HCT116 (cell line): Measurements from ENCODE around the gene EIF3J. TPM values are rescaled to one million over a fixed set of nuclear protein-coding genes. Genes with fewer than 3 reads are reported as not detected.

ENCODE experiments used
- ATAC-seq: fragments of 200-7000 bp; cut with Tn5 transposase; 2 replicates; pipeline ENCODE4 v1.9.1; 2020; ENCODE audit warnings: mild to moderate bottlenecking, moderate library complexity
- BruUV-seq: library from RNA; stranded (reverse); fragments of 400-500 nt; replicated peaks from 2 replicates; lab custom pipeline; 2021; lab: Mats Ljungman, UMichigan
- CTCF ChIA-PET: fragments of 300-600 bp; sonication (Branson Sonifier 250); formaldehyde crosslinking; loops from one replicate; lab custom pipeline; 2021; ENCODE audit warnings: antibody characterized with exemption; lab: Charles Lee
- POLR2A ChIA-PET: fragments of 300-600, 350-600 bp; sonication (Branson Sonifier 250); formaldehyde crosslinking; loops from one replicate; lab custom pipeline; 2021; ENCODE audit warnings: antibody characterized with exemption; lab: Charles Lee
- RAD21 ChIA-PET, 2 experiments: fragments of 300-600 bp; sonication (Branson Sonifier 250); formaldehyde crosslinking; loops; one replicate each; lab custom pipeline; 2023; ENCODE audit warnings: low total read pairs in 2 of 2; ENCODE audit not compliant: uncharacterized antibody in 2 of 2, unreplicated experiment in 2 of 2, low non-redundant PET in 1 of 2; lab: Charles Lee
- DNase-seq: peaks from one replicate; pipeline ENCODE4 v3.0.0-alpha.2; 2010; ENCODE audit warnings: low read depth, low spot score
- H2AFZ ChIP-seq: fragments of 200-600 bp; shearing (Covaris generic), sonication (generic); 2 replicates; pipeline ENCODE4 v1.6.1; 2017; ENCODE audit warnings: low read depth, mixed run types, mixed read lengths, antibody characterized with exemption, low read length; ENCODE audit not compliant: poor library complexity, severe bottlenecking
- H3K27ac ChIP-seq: 2 replicates; pipeline ENCODE4 v1.5.1; 2012; ENCODE audit warnings: low read depth, low read length
- H3K27me3 ChIP-seq: fragments of 200-600 bp; sonication (generic); 2 replicates; pipeline ENCODE4 v1.6.1; 2016; ENCODE audit warnings: mixed run types, low read length, mixed read lengths; ENCODE audit not compliant: insufficient read depth
- H3K36me3 ChIP-seq, 2 experiments: fragments of 200-500 bp in 1 of 2; fragments of 200-600 bp in 1 of 2; sonication (Bioruptor generic) in 1 of 2; sonication (generic) in 1 of 2; 2 replicates each; pipeline versions ENCODE4 v1.5.1 to v1.6.1; 2014 to 2016; ENCODE audit warnings: low read length in 2 of 2, inconsistent platforms in 1 of 2, mixed read lengths in 1 of 2, mixed run types in 1 of 2; ENCODE audit not compliant: insufficient read depth in 2 of 2, control insufficient read depth in 1 of 2
- H3K4me1 ChIP-seq, 2 experiments: fragments of 200-600 bp in 1 of 2; sonication (generic) in 1 of 2; 2 replicates each; pipeline versions ENCODE4 v1.5.1 to v1.6.1; 2012 to 2017; ENCODE audit warnings: low read length in 2 of 2, inconsistent platforms in 1 of 2, mild to moderate bottlenecking in 1 of 2, mixed read lengths in 1 of 2, mixed run types in 1 of 2, moderate library complexity in 1 of 2; ENCODE audit not compliant: insufficient read depth in 2 of 2, control insufficient read depth in 1 of 2
- H3K4me2 ChIP-seq: fragments of 200-600 bp; sonication (generic); 2 replicates; pipeline ENCODE4 v1.6.1; 2017; ENCODE audit warnings: mixed run types, low read length, mixed read lengths
- H3K4me3 ChIP-seq, 2 experiments: fragments of 200-600 bp in 1 of 2; sonication (generic) in 1 of 2; replicated peaks in 1 of 2; 2 replicates each; pipeline ENCODE4 v1.5.1; 2011 to 2016; ENCODE audit warnings: low read length in 2 of 2, control low read depth in 1 of 2, low read depth in 1 of 2, mild to moderate bottlenecking in 1 of 2, mixed read lengths in 1 of 2, mixed run types in 1 of 2
- H3K79me2 ChIP-seq: fragments of 200-600 bp; sonication (generic); 2 replicates; pipeline ENCODE4 v1.6.1; 2017; ENCODE audit warnings: mild to moderate bottlenecking, mixed run types, low read length, moderate library complexity, mixed read lengths; ENCODE audit not compliant: insufficient read depth
- H3K9ac ChIP-seq: fragments of 200-600 bp; sonication (generic); 2 replicates; pipeline ENCODE4 v1.6.1; 2016; ENCODE audit warnings: low read length, mixed read lengths
- H3K9me2 ChIP-seq: fragments of 200-600 bp; sonication (generic), shearing (Covaris generic); 2 replicates; pipeline ENCODE4 v1.6.1; 2017; ENCODE audit warnings: mixed run types, mild to moderate bottlenecking, moderate library complexity; ENCODE audit not compliant: insufficient read depth
- H3K9me3 ChIP-seq, 2 experiments: fragments of 200-500 bp in 1 of 2; fragments of 200-600 bp in 1 of 2; sonication (Bioruptor generic) in 1 of 2; sonication (generic) in 1 of 2; 2 replicates each; pipeline ENCODE4 v1.6.1; 2014 to 2017; ENCODE audit warnings: low read length in 2 of 2, mixed read lengths in 2 of 2, inconsistent platforms in 1 of 2, low read depth in 1 of 2, mild to moderate bottlenecking in 1 of 2, mixed run types in 1 of 2, moderate library complexity in 1 of 2; ENCODE audit not compliant: control insufficient read depth in 1 of 2, insufficient read depth in 1 of 2
- H4K20me1 ChIP-seq: fragments of 200-600 bp; sonication (generic), shearing (Covaris generic); 2 replicates; pipeline ENCODE4 v1.6.1; 2017; ENCODE audit warnings: mixed run types, mild to moderate bottlenecking, moderate library complexity; ENCODE audit not compliant: insufficient read depth
- CBX3 ChIP-seq: IDR thresholded peaks from 2 replicates; pipeline ENCODE4 v1.6.1; 2012; ENCODE audit warnings: low read depth
- CEBPB ChIP-seq: IDR thresholded peaks from 2 replicates; pipeline ENCODE4 v1.6.1; 2012; ENCODE audit warnings: low read depth
- EZH2 ChIP-seq: fragments of 200-600 bp; sonication (generic); IDR thresholded peaks from 2 replicates; pipeline ENCODE4 v1.6.1; 2017; ENCODE audit warnings: antibody characterized with exemption, mixed run types
- JUND ChIP-seq: IDR thresholded peaks from 2 replicates; pipeline ENCODE4 v1.6.1; 2012
- POLR2AphosphoS5 ChIP-seq: IDR thresholded peaks from 2 replicates; pipeline ENCODE4 v1.6.1; 2011; ENCODE audit warnings: mild to moderate bottlenecking, low read depth, low read length, moderate library complexity
- RAD21 ChIP-seq: IDR thresholded peaks from 2 replicates; pipeline ENCODE4 v1.6.1; 2012; ENCODE audit warnings: low read depth, mild to moderate bottlenecking
- SIN3A ChIP-seq: IDR thresholded peaks from 2 replicates; pipeline ENCODE4 v1.6.1; 2012; ENCODE audit warnings: low read depth
- SP1 ChIP-seq: IDR thresholded peaks from 2 replicates; pipeline ENCODE4 v1.6.1; 2012; ENCODE audit warnings: low read depth
- SRF ChIP-seq: IDR thresholded peaks from 2 replicates; pipeline ENCODE4 v1.6.1; 2012; ENCODE audit warnings: low read depth
- TCF7L2 ChIP-seq: IDR thresholded peaks from 2 replicates; pipeline ENCODE4 v1.7.0; 2011; ENCODE audit warnings: borderline replicate concordance, inconsistent platforms; ENCODE audit not compliant: insufficient read depth, insufficient read length; ENCODE audit errors: extremely low read depth
- YY1 ChIP-seq: IDR thresholded peaks from 2 replicates; pipeline ENCODE4 v1.6.1; 2011; ENCODE audit warnings: low read length, low read depth, moderate library complexity, mild to moderate bottlenecking; ENCODE audit not compliant: insufficient replicate concordance; ENCODE audit errors: extremely low read depth
- ZFX ChIP-seq: fragments of 450-650 bp; IDR thresholded peaks from 2 replicates; pipeline ENCODE4 v1.6.1; 2017
- ZNF274 ChIP-seq: fragments of 200-500 bp; sonication (Bioruptor generic); IDR thresholded peaks from 2 replicates; pipeline ENCODE4 v1.6.1; 2014; ENCODE audit warnings: mild to moderate bottlenecking, low read depth, low read length, inconsistent platforms
- intact Hi-C: fragments of 100-400 bp; cut with micrococcal nuclease; formaldehyde crosslinking; loops from 2 replicates; pipeline ENCODE4 v1.10.0; 2022
- total RNA-seq: library from RNA; stranded (reverse); gene quantifications from one replicate; pipeline ENCODE4 v1.2.1, GENCODE V29; 2021; ENCODE audit not compliant: unreplicated experiment
- TF ChIP-seq, protein P1 (sequence below): IDR thresholded peaks from 2 replicates; pipeline ENCODE4 v1.6.1; 2011; ENCODE audit warnings: mild to moderate bottlenecking, low read length, moderate library complexity; ENCODE audit not compliant: insufficient replicate concordance; ENCODE audit errors: extremely low read depth
- TF ChIP-seq, protein P2 (sequence below): IDR thresholded peaks from 2 replicates; pipeline ENCODE4 v1.6.1; 2012; ENCODE audit warnings: low read depth
- TF ChIP-seq, protein P3 (sequence below): IDR thresholded peaks from 2 replicates; pipeline ENCODE4 v1.6.1; 2012

EIF3J gene
- total RNA-seq, 1 experiment from 2014 or later, result 68.6 TPM

DNA sequence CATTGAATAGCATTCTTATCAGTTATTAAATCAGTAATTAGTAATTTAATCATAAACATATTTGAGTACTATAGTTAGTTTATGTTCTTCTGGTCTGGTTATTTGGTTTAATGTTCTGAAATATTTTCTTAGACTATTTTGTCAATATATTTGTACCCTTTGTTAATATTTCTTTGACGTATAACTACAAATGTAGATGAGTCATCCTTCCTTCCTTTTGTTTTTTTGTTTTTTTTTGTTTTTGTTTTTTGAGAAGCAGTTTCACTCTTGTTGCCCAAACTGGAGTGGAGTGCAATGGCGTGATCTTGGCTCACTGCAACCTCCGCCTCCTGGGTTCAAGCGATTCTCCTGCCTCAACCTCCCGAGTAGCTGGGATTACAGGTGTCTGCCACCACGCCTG lies 17.4 kb upstream of the EIF3J start:
- no peaks in the 10 kb centered on the region for H3K9me3 ChIP-seq
- H3K4me1 ChIP-seq, result no peaks in the 10 kb centered on the region
- no peak overlapping the region for H3K4me2 ChIP-seq
- H3K79me2 ChIP-seq, result 0 out of 2 replicates have a peak, but pooled peaks cover 3% of the 10 kb centered on the region
- H3K36me3 ChIP-seq, result peaks cover 7 to 11% of the 10 kb centered on the region in 2 experiments; a peak in 3 of 4 replicates
- H3K4me3 ChIP-seq, result no peak overlapping the region
- intact Hi-C loops, result no loop called here
- H3K9ac ChIP-seq, result no peak overlapping the region
- no peak for DNase-seq
- no peaks in the 10 kb centered on the region for H3K27me3 ChIP-seq
- CTCF ChIA-PET, result no interaction called here
- no peaks in the 10 kb centered on the region for H3K9me2 ChIP-seq
- RAD21 ChIA-PET, result no interaction called here
- POLR2A ChIA-PET, result no interaction called here
- no peak for ATAC-seq
- TF ChIP-seq YY1 (no peak), SP1 (no peak), SRF (no peak), CEBPB (no peak), CBX3 (no peak), ZNF274 (no peak), TCF7L2 (no peak), JUND (no peak), POLR2AphosphoS5 (no peak), RAD21 (no peak), ZFX (no peak), EZH2 (no peak), SIN3A (no peak)
- TF ChIP-seq, protein P1, sequence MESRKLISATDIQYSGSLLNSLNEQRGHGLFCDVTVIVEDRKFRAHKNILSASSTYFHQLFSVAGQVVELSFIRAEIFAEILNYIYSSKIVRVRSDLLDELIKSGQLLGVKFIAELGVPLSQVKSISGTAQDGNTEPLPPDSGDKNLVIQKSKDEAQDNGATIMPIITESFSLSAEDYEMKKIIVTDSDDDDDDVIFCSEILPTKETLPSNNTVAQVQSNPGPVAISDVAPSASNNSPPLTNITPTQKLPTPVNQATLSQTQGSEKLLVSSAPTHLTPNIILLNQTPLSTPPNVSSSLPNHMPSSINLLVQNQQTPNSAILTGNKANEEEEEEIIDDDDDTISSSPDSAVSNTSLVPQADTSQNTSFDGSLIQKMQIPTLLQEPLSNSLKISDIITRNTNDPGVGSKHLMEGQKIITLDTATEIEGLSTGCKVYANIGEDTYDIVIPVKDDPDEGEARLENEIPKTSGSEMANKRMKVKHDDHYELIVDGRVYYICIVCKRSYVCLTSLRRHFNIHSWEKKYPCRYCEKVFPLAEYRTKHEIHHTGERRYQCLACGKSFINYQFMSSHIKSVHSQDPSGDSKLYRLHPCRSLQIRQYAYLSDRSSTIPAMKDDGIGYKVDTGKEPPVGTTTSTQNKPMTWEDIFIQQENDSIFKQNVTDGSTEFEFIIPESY, result no peak
- TF ChIP-seq, protein P2, sequence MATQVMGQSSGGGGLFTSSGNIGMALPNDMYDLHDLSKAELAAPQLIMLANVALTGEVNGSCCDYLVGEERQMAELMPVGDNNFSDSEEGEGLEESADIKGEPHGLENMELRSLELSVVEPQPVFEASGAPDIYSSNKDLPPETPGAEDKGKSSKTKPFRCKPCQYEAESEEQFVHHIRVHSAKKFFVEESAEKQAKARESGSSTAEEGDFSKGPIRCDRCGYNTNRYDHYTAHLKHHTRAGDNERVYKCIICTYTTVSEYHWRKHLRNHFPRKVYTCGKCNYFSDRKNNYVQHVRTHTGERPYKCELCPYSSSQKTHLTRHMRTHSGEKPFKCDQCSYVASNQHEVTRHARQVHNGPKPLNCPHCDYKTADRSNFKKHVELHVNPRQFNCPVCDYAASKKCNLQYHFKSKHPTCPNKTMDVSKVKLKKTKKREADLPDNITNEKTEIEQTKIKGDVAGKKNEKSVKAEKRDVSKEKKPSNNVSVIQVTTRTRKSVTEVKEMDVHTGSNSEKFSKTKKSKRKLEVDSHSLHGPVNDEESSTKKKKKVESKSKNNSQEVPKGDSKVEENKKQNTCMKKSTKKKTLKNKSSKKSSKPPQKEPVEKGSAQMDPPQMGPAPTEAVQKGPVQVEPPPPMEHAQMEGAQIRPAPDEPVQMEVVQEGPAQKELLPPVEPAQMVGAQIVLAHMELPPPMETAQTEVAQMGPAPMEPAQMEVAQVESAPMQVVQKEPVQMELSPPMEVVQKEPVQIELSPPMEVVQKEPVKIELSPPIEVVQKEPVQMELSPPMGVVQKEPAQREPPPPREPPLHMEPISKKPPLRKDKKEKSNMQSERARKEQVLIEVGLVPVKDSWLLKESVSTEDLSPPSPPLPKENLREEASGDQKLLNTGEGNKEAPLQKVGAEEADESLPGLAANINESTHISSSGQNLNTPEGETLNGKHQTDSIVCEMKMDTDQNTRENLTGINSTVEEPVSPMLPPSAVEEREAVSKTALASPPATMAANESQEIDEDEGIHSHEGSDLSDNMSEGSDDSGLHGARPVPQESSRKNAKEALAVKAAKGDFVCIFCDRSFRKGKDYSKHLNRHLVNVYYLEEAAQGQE, result no peak
- TF ChIP-seq, protein P3, sequence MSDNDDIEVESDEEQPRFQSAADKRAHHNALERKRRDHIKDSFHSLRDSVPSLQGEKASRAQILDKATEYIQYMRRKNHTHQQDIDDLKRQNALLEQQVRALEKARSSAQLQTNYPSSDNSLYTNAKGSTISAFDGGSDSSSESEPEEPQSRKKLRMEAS, result no peak
- H2AFZ ChIP-seq, result no peak overlapping the region
- BruUV-seq, result no TSS peak
- H4K20me1 ChIP-seq, result no peaks in the 10 kb centered on the region
- H3K27ac ChIP-seq, result no peak overlapping the region
